GM21360 (cell line): ENCODE data around the gene PRELID3B.

Experiments used
- ATAC-seq: cut with Tn5 transposase; IDR thresholded peaks from one replicate; pipeline ENCODE4 v1.9.1; 2021; ENCODE audit warnings: mild to moderate bottlenecking, moderate library complexity; ENCODE audit not compliant: unreplicated experiment

Gene PRELID3B

GRCh38 chr20:59010995-59011873 lies 31.4 kb downstream of the PRELID3B start:
- no peak for ATAC-seq

GRCh38 chr20:59010321-59010994 lies 32.1 kb downstream of the PRELID3B start:
- ATAC-seq: no peak

GRCh38 chr20:59008715-59009336 lies 33.8 kb downstream of the PRELID3B start:
- no peak for ATAC-seq

GRCh38 chr20:59007665-59008511 lies 34.7 kb downstream of the PRELID3B start:
- ATAC-seq: peak; percentile 23

GRCh38 chr20:59006864-59007664 lies 35.5 kb downstream of the PRELID3B start, which contains the start of gene CTSZ:
TSS of gene CTSZ (minus strand) at chr20:59007254. CDS start at chr20:59007128, 126 bp downstream.
- no peak for ATAC-seq

GRCh38 chr20:59006167-59006863 lies 36.3 kb downstream of the PRELID3B start:
- ATAC-seq: no peak

- no peak for ATAC-seq
These were observed 36.9 kb downstream of the PRELID3B start for GRCh38 chr20:59005523-59006166.

GRCh38 chr20:59004763-59005522 lies 37.6 kb downstream of the PRELID3B start:
- peak; percentile 47 for ATAC-seq

GRCh38 chr20:59004493-59004762 lies 38.2 kb downstream of the PRELID3B start:
- ATAC-seq: no peak

- no peak for ATAC-seq
These were observed 38.6 kb downstream of the PRELID3B start for GRCh38 chr20:59003836-59004492.

GRCh38 chr20:59002874-59003399 lies 39.6 kb downstream of the PRELID3B start:
- no peak for ATAC-seq

GRCh38 chr20:59002388-59002787 lies 40.2 kb downstream of the PRELID3B start:
- ATAC-seq: no peak

- ATAC-seq: no peak
These were observed 41.0 kb downstream of the PRELID3B start for GRCh38 chr20:59001449-59002171.

GRCh38 chr20:59001068-59001448 lies 41.5 kb downstream of the PRELID3B start:
- ATAC-seq: no peak

GRCh38 chr20:59000326-59000725 lies 42.3 kb downstream of the PRELID3B start:
- ATAC-seq: no peak

- no peak for ATAC-seq
These were observed 43.9 kb downstream of the PRELID3B start for GRCh38 chr20:58998656-58999055.
